Stimulated activated CD4-positive, alpha-beta T cell treated with anti-CD3 and anti-CD28 coated beads, Interleukin-2, amount 100 ng/mL, for 24 hours (primary cell): ENCODE results near the gene NT5C2.
"Not testable (repeated sequence)": the region's sequence is repeated elsewhere in the genome, so short reads cannot be mapped to it uniquely, and the experiment has no call there.

Experiments
- DNase-seq, 2 donors: peaks; one replicate each; pipeline ENCODE4 v3.0.0-alpha.2; 2020

The NT5C2 gene

DNA sequence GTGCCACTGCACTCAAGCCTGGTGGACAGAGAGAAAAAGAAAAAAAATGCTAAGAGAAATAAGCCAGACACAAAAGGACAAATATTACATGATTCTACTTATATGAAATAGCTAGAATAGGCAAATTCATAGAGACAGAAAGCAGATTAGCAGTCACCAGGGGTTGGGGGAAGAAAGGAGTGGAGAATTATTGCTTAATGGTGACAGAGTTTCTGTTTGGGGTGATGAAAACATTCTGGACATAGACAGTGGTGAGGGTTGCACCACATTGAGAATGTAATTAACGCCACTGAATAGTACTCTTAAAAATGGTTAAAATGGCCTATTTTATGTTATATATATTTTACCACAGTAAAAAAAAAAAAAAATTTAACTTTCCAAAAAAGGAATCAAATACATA lies 6.4 kb upstream of the NT5C2 start:
- no peak for DNase-seq

DNA sequence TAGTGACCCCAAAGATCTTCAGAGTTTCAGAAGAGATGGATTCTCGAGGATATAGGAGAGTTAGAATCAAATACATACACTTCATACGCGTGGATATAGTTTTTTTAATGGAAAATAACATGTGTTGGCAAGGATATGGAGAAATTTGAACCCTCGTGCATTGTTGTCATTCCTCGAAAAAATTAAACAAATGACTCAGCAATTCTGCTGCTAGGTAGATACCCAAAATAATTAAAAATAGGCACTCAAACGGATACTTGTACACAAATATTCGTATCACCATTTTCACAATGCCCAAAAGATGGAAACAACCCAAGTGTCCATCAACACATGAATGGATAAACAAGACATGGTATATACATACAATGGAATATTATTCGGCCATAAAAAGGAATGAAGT lies 5.6 kb upstream of the NT5C2 start:
- no peak for DNase-seq

DNA sequence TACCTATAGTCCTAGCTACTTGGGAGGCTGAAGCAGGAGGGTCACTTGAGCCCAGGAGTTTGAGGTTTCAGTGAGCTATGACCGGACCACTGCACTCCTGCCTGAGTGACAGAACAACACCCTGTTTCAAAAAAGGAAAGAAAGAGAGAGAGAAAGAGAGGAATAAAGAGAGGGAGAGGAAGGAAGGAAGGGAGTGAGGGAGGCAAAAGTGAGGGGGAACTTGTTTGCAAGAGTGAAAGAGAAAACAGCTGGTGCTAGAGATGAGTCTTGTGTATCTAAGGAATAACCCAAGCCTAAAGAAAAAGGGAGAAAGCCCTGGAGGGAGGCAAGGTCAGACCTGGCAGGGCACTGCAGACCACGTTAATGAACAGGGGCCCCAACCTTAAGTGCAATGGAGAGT lies 4.8 kb upstream of the NT5C2 start:
- no peak for DNase-seq

DNA sequence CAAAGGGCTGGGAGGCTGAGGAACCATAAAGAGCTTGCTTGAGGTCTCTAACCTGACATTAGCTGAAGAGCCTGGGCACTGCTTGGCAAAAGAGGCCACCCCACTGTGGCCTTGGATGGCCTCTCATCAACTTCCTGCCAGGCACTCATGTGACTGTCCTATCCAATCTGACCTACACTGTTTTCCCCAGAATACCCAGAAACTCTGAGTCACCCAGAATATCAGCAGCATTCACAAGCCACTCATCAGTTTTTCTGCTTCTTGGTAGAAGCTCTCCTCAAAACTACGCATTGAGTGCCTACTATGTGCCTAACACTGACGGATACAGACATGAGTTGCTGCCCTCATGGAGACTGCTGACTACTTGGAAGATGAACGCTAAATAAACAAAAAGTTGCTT lies 4.1 kb upstream of the NT5C2 start:
- peak in 1 of 2 donors; percentile 23 for DNase-seq

GRCh38 chr10:103196516-103196915 lies 3.4 kb upstream of the NT5C2 start:
- DNase-seq = no peak

DNA sequence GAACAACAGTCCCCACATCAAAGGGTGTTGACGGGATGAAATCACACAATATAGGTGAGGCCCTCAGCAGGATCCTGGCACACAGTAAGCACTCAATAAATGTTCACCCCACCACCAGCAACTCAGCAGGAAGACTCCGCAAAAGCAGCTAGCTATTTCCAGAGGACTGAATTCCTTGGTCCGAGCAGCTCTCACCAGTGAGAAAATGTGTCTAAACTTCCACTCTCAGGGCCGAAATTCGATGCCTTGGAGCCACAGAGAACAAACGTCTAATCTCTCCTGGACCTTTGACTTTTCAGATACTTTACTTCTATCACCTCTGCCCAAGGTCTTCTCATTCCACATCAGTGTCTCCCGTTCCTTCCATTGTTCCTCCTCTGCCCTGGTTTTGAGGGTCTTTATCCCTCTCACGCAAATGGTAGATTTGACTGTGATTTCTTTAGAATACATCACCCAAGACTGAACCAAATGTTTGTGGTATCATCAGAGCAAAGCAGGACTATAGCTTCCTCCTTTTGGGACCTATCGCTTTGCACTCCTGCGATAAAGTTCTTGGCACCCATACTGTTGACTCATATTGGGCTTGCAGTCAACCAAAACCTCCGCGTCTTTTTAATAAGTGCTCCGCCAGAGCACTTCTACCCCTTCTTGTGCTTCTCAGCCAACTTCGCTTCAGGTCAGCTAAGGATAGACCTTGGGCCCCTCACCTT lies 903 bp upstream of the NT5C2 start:
- peak in 1 of 2 donors; percentile 19 for DNase-seq

GRCh38 chr10:103192451-103193106 lies 493 bp downstream of the NT5C2 start:
- DNase-seq = peak; percentile 65 to 69

- peak in 1 of 2 donors; percentile 34 for DNase-seq
These were observed 1.0 kb downstream of the NT5C2 start for GRCh38 chr10:103192089-103192450.

- not testable (repeated sequence) for DNase-seq
These were observed 1.9 kb downstream of the NT5C2 start for GRCh38 chr10:103191198-103191597.

DNA sequence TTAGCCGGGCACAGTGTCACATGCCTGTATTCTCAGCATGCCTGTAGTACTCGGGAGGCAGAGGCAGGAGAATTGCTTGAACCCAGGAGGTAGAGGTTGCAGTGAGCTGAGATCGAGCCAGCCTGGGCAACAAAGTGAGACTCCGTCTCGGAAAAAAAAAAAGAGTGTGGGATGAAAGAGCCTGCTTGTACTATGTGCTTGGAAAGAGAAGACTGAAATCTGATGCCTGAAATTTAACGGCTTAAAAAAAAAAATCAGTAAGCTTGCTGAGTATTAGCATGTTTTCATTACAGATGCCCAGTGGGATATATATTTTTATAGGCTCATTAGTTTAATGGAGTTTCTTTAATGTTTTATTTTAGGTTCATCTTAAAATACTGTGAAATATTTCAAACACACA lies 4.2 kb downstream of the NT5C2 start:
- DNase-seq = no peak

GRCh38 chr10:103186128-103186527 lies 6.9 kb downstream of the NT5C2 start:
- DNase-seq = no peak

- DNase-seq = no peak
These were observed 8.5 kb downstream of the NT5C2 start for GRCh38 chr10:103184615-103185014.

DNA sequence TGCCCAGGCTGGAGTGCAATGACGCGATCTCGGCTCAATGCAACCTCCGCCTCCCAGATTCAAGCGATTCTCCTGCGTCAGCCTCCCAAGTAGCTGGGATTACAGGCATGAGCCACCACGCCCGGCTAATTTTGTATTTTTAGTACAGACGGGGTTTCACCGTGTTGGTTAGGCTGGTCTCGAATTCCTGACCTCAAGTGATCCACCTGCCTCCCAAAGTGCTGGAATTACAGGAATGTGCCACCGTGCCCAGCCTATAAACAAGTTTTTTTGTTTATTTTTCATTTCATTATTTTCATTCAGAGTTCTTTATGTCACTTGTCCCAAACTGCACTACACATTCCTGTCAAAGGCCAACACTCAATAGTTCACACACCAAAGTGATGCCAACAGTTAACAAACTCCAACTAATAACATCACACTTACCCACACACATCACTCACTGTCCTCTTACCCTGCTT lies 9.1 kb downstream of the NT5C2 start:
- not testable (repeated sequence) for DNase-seq

GRCh38 chr10:103181244-103181643 lies 11.8 kb downstream of the NT5C2 start:
- no peak for DNase-seq

- DNase-seq = no peak
These were observed 12.6 kb downstream of the NT5C2 start for GRCh38 chr10:103180491-103180890.

GRCh38 chr10:103177123-103177522 lies 15.9 kb downstream of the NT5C2 start:
- no peak for DNase-seq

- no peak for DNase-seq
These were observed 17.3 kb downstream of the NT5C2 start for GRCh38 chr10:103175580-103176285.

- DNase-seq = not testable (repeated sequence)
These were observed 18.7 kb downstream of the NT5C2 start for GRCh38 chr10:103174324-103174723.

- DNase-seq = no peak
These were observed 21.8 kb downstream of the NT5C2 start for GRCh38 chr10:103171278-103171677.

DNA sequence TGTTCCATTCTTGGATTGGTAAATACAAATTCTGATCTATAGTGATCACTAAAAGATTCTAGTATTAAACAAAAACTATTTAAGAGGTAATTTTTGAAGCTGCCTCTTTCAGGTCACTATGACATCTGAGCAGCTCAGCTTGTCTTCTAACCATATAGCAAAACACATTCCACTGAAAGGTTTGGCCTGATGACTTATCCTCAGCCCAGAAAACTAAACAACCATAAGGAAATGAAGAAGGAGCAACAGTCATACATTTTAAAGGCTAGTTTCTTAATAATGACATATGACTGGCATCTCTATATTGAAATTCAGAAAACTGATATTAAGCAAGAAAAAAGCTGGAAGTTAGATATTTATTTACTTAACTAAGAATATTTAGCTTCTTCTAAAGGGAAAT lies 24.6 kb downstream of the NT5C2 start:
- no peak for DNase-seq

DNA sequence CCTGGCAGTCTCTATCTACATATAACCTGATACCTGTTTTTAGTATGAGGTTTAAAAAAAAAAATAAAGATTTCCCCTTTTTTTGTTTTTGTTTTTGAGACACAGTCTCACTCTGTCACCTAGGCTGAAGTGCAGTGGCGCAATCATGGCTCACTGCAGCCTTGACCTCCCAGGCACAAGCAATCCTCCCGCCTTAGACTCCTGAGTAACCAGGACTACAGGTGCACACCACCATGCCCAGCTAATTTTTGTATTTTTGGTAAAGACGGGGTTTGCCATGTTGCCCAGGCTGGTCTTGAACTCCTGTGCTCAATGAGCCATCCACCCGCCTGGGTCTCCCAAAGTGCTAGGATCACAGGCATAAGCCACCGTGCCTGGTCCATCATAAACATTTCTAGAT lies 25.5 kb downstream of the NT5C2 start:
- not testable (repeated sequence) for DNase-seq

GRCh38 chr10:103166523-103166922 lies 26.5 kb downstream of the NT5C2 start:
- no peak for DNase-seq

DNA sequence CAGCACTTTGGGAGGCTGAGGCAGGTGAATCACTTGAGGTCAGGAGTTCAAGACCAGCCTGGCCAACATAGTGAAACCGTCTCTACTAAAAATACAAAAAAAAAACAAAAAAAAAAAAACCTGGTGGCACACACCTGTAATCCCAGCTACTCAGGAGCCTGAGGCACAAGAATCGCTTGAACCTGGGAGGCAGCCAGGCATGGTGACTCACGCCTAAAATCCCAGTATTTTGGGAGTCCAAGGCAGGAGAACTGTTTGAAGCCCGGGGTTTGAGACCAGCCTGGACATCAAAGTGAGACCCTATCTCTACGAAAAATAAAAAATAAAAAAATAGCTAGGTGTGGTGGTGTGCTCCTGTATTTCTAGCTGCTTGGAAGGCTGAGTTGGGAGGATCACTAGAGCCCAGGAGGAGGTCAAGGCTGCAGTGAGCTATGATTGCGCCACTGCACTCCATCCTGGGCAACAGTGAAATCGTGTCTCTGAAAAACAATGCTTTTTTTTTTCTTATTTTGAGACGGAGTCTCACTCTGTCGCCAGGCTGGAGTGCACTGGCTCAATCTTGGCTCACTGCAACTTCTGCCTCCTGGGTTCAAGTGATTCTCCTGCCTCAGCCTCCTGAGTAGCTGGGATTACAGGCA lies 29.2 kb downstream of the NT5C2 start:
- not testable (repeated sequence) for DNase-seq
